Measurements from ENCODE around the gene P3H1.

DNA sequence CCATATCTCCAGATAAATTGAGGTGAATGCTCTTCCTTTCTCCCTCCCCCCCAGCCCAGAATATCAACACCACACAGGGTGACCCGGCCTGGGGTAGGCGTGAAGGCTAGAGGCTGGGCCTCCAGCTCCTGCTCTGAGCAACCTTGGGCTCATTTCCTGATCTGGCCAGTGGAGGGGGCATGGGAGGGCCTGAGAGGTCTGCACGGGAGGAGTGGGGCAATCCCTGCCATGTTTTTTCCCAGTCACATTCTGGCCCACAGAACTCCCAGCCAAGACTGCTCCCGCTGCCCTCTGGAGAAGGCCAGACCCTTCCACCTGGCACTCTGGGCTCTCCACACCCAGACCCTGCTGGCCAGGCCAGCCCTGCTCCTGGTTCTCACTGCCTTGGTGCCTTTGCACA, 30.7 kb downstream of the P3H1 start:
- TF ChIP-seq RFX5 (IDR thresholded peaks at IDR 0.05; ENCODE audit: low read length) (no peak), EZH2phosphoT487 (IDR thresholded peaks at IDR 0.05; ENCODE audit: borderline replicate concordance, low read depth) (no peak)
- TF ChIP-seq, protein P1, sequence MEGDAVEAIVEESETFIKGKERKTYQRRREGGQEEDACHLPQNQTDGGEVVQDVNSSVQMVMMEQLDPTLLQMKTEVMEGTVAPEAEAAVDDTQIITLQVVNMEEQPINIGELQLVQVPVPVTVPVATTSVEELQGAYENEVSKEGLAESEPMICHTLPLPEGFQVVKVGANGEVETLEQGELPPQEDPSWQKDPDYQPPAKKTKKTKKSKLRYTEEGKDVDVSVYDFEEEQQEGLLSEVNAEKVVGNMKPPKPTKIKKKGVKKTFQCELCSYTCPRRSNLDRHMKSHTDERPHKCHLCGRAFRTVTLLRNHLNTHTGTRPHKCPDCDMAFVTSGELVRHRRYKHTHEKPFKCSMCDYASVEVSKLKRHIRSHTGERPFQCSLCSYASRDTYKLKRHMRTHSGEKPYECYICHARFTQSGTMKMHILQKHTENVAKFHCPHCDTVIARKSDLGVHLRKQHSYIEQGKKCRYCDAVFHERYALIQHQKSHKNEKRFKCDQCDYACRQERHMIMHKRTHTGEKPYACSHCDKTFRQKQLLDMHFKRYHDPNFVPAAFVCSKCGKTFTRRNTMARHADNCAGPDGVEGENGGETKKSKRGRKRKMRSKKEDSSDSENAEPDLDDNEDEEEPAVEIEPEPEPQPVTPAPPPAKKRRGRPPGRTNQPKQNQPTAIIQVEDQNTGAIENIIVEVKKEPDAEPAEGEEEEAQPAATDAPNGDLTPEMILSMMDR (IDR thresholded peaks at IDR 0.05), result no peak; the same call in 1 of the 2 replicates

All from SK-N-SH (cell line).